Nucleus accumbens (tissue), 56 donors: ENCODE measurements around the gene LNPK.
"Not testable (repeated sequence)": the region's sequence is repeated elsewhere in the genome, so short reads cannot be mapped to it uniquely, and the experiment has no call there.

ENCODE experiments used
- DNase-seq, 56 donors: peaks; one replicate each; lab custom pipeline; 2025; lab: John Stamatoyannopoulos, UW

The LNPK gene

DNA sequence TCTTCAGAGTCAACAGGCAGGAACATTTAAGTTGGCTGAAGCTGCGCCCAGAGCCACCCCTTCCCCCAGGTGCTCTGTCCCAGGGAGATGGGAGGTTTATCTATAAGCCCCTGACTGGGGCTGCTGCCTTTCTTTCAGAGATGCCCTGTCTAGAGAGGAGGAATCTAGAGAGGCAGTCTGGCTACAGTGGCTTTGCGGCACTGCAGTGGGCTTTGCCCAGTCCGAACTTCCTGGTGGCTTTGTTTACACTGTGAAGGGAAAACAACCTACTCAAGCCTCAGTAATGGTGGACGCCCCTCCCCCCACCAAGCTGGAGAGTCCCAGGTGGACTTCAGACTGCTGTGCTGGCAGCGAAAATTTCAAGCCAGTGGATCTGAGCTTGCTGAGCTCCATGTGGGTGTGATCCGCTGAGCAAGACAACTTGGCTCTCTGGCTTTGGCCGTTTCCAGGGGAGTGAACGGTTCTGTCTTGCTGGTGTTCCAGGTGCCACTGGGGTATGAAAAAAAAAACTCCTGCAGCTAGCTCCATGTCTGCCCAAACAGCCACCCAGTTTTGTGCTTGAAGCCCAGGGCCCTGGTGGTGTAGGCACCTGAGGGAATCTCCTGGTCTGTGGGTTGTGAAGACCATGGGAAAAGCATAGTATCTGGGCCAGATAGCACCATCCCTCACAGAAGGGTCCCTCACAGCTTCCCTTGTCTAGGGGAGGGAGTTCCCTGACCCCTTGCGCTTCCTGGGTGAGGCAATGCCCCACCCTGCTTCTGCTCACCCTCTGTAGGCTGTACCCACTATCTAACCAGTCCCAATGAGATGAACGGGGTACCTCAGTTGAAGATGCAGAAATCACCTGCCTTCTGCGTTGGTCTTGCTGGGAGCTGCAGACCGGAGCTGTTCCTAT lies 88.0 kb downstream of the LNPK start:
- not testable (repeated sequence) for DNase-seq

DNA sequence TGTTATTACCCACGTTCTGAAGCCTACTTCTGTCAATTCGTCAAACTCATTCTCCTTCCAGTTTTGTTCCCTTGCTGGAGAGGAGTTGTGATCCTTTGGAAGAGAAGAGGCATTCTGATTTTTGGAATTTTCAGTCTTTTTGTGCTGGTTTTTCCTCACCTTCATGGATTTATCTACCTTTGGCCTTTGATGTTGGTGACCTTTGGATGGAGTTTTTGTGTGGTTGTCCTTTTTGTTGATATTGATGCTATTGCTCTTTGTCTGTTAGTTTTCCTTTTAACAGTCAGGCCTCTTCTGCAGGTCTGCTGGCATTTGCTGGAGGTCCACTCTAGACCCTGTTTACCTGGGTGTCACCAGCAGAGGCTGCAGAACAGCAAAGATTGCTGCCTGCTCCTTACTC lies 88.8 kb downstream of the LNPK start:
- not testable (repeated sequence) for DNase-seq

GRCh38 chr2:175904035-175904434 lies 98.0 kb downstream of the LNPK start:
- DNase-seq = no peak

DNA sequence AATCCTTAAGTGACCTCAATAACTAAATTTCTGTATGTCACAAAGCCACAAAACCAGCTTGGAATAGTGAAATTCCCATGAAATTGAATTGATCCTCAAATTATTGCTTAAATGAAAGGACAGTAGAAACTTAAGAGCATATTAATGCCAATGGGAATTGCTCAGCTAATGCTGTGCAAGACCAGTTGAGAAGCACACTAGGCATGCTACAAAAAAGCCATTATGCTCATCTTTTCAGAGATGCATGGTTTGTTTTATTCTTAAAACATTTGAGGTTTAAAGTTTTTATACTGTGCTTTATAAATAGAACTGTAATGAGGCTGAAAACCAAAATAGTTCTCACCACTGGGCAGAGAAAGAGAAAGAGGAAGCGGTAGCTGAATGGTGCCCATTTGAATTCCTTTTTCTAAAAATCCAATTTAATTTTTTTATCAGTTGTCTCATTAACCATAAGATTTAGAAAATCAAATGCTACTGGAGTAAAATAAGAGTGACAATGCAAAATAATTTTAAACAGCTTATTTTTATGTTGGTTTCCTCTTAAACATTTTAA lies 98.6 kb downstream of the LNPK start:
- no peak for DNase-seq

- not testable (repeated sequence) for DNase-seq
These were observed 106.1 kb downstream of the LNPK start for GRCh38 chr2:175895957-175896356.

GRCh38 chr2:175892046-175892445 lies 110.0 kb downstream of the LNPK start:
- DNase-seq = no peak

DNA sequence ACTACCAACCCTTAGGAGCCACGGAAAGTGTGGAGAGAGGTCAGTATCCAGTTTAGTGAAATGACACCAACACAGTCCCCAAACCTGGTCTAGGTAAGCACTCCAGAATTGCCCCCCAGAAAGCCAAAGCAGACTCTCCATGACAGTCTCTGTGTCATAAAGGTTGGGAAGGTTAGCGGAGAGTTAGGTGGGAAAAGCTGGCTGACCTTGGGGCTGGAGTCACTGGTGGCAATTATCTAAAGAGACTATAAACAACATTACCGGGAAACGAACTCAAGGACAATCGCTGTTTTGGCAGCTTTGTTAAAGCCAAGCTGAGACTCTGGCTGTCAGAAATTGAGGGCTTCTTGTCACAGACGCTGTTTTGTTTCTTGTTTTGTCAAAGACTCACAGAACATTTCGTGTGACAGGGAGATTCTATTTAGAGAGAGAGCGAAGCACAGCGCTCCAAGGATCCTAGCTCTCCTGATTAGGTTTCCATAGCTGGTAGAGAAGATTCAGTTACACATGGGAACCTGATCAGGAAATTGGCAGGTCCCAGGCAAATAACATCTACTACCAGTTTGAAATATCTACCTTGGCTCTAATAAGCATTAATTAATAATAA lies 111.3 kb downstream of the LNPK start:
- DNase-seq = no peak

DNA sequence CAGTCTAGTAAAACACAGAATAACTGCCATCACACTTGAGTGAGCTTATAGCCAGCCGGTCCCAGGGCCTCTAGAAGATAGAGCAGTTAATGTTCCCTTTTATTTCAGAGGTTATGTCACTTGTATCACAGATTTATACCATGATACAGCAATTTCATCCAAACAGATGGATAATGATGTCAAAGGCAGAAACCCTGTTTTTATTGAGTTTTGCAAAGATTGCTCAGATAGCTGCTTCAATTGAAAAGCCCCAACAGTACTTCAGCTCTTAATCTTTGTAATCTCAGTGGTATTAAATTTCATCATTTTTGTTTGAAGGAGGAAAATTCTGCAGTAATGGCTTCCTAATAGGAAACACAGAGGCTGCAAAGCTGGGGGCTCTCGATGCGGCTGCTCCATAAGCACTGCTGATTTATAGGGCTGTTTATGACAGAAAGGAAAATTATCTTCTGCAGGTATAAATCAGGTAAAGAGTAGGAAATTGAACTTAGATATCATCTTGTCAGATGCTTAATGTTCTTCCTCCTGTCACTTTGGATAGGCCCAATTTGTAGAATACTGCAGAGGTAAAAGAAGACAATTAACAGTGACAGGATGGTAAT lies 112.3 kb downstream of the LNPK start:
- no peak for DNase-seq

DNA sequence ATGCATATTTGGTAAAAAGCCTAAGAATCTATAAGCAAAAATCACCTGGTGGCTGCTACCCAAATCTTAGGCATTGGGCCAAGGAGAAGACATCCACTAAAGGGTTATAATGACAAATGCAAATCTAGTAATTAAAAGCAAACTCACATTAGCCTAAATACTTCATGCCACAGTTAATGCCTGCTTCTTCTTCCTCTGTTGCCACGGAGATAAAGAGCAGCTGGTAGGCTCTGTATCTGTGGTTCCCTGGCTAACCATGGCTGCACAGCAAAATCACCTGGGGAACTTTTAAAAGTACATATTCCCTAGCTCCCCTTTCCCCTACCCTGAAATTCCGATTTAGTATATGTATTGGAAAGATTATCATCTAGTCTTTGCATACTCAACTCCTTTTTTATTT lies 114.3 kb downstream of the LNPK start:
- DNase-seq = no peak

DNA sequence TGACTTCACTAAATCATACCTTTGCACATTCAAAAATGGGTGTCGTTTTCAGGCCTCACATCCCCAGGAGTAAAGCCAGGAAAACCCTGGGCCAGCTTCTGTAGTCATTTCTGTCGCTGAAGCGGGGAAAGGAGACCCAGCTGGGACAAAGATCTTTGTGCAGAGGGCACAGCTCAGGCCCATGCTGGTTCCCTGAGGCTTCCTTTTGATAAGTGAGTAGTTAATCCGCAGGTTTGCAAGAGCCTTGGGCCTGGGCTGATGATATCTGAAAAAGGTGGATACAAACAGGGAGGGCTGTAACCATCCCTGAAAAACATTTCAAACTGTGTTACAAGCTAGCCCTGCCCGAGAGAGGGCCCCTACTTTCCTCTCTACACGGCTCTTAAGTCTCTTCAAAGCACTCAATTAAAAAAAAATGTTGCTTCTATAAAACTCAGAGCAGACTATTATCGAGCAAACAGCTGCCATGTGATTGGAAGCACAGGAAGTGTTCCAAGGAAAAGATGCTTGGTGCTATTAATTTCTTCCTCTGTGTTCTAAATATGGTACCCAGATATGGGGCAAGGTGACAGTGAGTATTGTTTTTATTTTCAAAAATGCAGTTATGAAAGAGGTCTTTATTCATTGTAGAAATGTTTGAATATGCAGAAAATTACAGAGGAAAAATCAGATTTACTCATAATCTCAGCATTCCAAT lies 117.2 kb downstream of the LNPK start:
- no peak for DNase-seq

DNA sequence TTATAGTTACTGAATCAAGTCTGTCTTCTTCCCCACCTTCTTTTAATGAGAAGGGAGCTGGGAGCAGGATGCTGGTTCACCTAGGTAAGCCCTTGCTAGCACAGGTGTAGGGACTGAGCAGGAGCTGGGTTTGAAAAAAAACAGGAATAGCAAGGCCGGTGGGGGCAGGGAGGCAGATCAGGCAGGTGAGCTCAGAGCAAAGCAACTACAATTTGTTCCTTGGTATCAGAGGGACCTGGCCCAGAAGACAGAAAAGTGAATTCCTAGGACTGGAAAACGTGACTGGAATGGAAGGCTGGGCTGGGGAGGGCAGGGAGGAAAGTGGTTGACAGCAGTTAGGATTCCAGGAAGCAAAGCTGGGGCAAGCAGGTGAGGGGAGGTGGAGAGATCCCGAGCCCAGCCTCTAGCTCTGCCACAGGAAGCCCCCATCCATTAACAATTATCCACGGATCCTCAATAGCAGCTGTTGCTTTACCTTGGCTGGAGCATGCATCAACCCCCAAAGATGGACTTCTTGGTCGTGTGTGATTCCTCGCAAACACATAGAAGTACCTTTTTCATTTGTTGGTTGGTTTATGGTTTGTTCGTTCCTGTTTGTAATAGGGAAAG lies 118.4 kb downstream of the LNPK start:
- no peak for DNase-seq

DNA sequence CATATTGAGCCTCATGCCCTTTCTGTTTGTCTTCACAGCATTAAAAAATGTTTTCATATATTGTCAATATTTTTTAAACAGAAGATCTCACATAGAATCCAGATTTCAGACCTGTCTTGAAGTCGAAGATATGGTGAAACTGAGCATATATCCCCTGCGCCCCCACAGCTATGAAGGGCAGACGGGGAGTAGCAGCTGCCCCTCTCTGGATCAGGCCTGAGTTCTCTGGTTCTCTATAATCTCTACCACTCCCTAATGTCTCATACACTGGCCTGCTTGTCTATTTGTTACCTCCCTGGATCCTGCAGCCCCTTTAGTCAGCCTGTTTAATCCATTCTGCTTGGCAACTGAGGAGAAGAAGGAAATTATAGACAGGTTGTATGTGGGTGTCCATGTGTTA lies 122.4 kb downstream of the LNPK start:
- DNase-seq = no peak

- DNase-seq = no peak
These were observed 124.1 kb downstream of the LNPK start for GRCh38 chr2:175877845-175878544.

DNA sequence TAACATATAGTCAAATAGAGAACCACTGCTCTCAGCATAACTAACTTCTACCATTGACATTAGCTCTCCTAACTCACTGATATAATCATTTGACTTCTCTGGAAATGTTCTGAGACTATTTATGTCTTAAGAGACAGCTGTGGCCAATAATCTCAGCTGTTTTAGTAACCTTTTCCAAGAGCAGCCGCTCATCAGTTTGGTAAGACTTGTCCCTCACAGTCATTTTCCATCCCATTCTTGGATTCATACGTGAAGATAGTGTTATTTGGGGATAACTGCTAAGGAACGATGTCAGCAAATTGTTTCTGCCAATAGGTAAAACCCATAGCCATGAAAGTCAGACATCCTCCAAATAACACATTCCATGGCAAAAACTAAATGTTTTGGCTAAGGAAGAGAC lies 127.8 kb downstream of the LNPK start:
- no peak for DNase-seq
